Measurements from ENCODE around the gene KRTAP19-3. TPM values are rescaled to one million over a fixed set of nuclear protein-coding genes. Genes with fewer than 3 reads are reported as not detected.

Gene KRTAP19-3
- total RNA-seq, 2 experiments from 2014 or later, result not detected

DNA sequence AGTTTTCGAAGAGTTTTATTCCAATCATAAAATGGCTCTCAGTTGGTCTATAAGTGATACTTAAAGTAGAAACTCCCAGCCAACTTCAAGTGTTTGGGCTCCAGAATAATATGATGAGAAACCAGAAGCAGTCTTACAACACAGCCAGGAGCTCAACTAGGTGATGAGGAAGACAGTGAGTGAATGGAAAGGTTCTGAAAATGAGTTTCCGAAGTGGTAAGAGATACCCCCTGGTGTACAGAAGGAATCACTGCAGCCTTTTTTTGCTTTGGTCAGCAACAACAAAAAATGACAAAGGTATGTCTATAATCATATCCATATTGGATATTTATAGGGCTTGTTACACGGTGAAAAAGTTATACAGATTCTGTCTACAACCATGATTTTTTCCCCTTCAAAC is 28.1 kb downstream of the KRTAP19-3 start:
- no peaks in the 10 kb centered on the region for H3K9me3 Mint-ChIP-seq
- CTCF ChIA-PET, result no interaction called here
- no peak overlapping the region for H3K27ac Mint-ChIP-seq

GRCh38 chr21:30448514-30448913 is 43.3 kb downstream of the KRTAP19-3 start:
- H3K27ac Mint-ChIP-seq, result no peak overlapping the region
- CTCF ChIA-PET, result no interaction called here
- POLR2A ChIA-PET, result no interaction called here

More for the DNA sequence above, 28.1 kb downstream of the KRTAP19-3 start:
- Mint-ChIP-seq H3K27me3 (no peaks in the 10 kb centered on the region), H3K4me3 (no peak overlapping the region), H3K36me3 (ENCODE audit: low read depth) (no peaks in the 10 kb centered on the region), H3K4me1 (no peaks in the 10 kb centered on the region)
- DNase-seq, result no peak
- POLR2A ChIA-PET, result no interaction called here

DNA sequence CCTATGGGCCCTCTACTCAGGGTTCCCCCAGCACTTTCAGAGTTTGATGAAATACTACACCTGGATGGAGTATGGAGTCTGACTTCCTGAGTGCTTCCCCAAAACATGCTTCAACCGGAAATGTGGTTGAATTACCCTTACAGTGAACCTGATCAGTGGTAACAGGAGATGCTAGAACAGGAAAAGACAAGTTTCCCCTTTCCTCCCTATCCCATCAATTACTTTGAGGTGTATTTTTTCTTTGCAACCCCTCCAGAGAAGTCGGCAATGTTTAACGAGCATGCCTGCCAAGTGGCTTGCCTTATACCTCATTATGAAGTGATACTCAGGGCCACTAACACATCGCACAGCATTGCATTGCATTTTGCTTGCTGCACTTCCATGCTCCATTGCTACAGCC is 44.8 kb downstream of the KRTAP19-3 start:
- H3K27me3 Mint-ChIP-seq, result no peaks in the 10 kb centered on the region
- no peaks in the 10 kb centered on the region for H3K9me3 Mint-ChIP-seq
- H3K27ac Mint-ChIP-seq, result no peak overlapping the region
- H3K4me1 Mint-ChIP-seq, result peaks cover 2% of the 10 kb centered on the region
- no peaks in the 10 kb centered on the region for H3K36me3 Mint-ChIP-seq (ENCODE audit: low read depth)
- no peak for DNase-seq
- H3K4me3 Mint-ChIP-seq, result no peak overlapping the region
- ChIA-PET POLR2A (no interaction called here), CTCF (no interaction called here)

More at GRCh38 chr21:30448514-30448913, 43.3 kb downstream of the KRTAP19-3 start:
- DNase-seq, result no peak
- H3K36me3 Mint-ChIP-seq (ENCODE audit: low read depth), result no peaks in the 10 kb centered on the region
- no peaks in the 10 kb centered on the region for H3K9me3 Mint-ChIP-seq
- no peak overlapping the region for H3K4me3 Mint-ChIP-seq
- no peaks in the 10 kb centered on the region for H3K27me3 Mint-ChIP-seq
- peaks cover 2% of the 10 kb centered on the region for H3K4me1 Mint-ChIP-seq

- Mint-ChIP-seq H3K27ac (no peak overlapping the region), H3K27me3 (no peaks in the 10 kb centered on the region), H3K9me3 (no peaks in the 10 kb centered on the region), H3K36me3 (ENCODE audit: low read depth) (no peaks in the 10 kb centered on the region), H3K4me1 (peaks cover 2% of the 10 kb centered on the region), H3K4me3 (no peak overlapping the region)
- DNase-seq, result no peak
- ChIA-PET CTCF (no interaction called here), POLR2A (no interaction called here)
Measured at GRCh38 chr21:30444204-30444603, 47.6 kb downstream of the KRTAP19-3 start.

DNA sequence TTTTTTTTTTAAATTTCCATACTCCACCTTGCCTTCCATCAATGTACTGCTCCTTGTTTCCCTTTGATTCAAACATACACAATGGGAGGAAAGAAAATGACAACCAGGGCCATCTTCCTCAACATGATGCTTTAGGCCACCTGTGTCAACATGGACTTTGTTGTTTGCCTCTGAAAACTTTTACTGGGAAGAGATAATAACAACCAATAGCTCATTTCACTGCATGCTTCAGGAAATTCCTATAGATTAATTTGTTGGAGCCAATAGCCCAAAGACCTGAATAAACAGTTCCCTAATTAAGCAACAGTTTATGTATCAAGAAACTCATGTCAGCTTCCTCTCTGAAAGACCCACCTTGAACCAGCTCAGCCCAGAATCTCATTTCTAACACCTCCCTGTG is 48.6 kb downstream of the KRTAP19-3 start:
- Mint-ChIP-seq H3K4me1 (peaks cover 2% of the 10 kb centered on the region), H3K9me3 (no peaks in the 10 kb centered on the region), H3K27ac (no peak overlapping the region), H3K36me3 (ENCODE audit: low read depth) (no peaks in the 10 kb centered on the region), H3K27me3 (no peaks in the 10 kb centered on the region), H3K4me3 (no peak overlapping the region)
- POLR2A ChIA-PET, result no interaction called here
- CTCF ChIA-PET, result no interaction called here
- DNase-seq, result no peak

Other genes starting within 250 kb of the KRTAP19-3 start
- not detected for gene KRTAP24-1, start 209.1 kb downstream of the KRTAP19-3 start, total RNA-seq
- gene KRTAP25-1, start 202.5 kb downstream of the KRTAP19-3 start, total RNA-seq, result not detected
- not detected for gene KRTAP26-1, start 171.7 kb downstream of the KRTAP19-3 start, total RNA-seq
- not detected for gene KRTAP27-1, start 154.3 kb downstream of the KRTAP19-3 start, total RNA-seq
- gene KRTAP23-1, start 143.4 kb downstream of the KRTAP19-3 start, total RNA-seq, result not detected
- gene KRTAP13-2, start 119.7 kb downstream of the KRTAP19-3 start, total RNA-seq, result not detected
- not detected for gene KRTAP13-1, start 96.0 kb downstream of the KRTAP19-3 start, total RNA-seq
- gene KRTAP13-3, start 66.1 kb downstream of the KRTAP19-3 start, total RNA-seq, result not detected
- gene KRTAP13-4, start 61.8 kb downstream of the KRTAP19-3 start, total RNA-seq, result not detected
- not detected for gene KRTAP15-1, start 51.7 kb downstream of the KRTAP19-3 start, total RNA-seq
- gene KRTAP19-1, start 11.6 kb downstream of the KRTAP19-3 start, total RNA-seq, result not detected
- not detected for gene KRTAP19-2, start 4.6 kb downstream of the KRTAP19-3 start, total RNA-seq
- gene KRTAP19-4, start 5.2 kb upstream of the KRTAP19-3 start, total RNA-seq, result not detected
- not detected for gene KRTAP19-5, start 10.1 kb upstream of the KRTAP19-3 start, total RNA-seq
- gene KRTAP19-6, start 49.9 kb upstream of the KRTAP19-3 start, total RNA-seq, result not detected
- not detected for gene KRTAP19-7, start 69.3 kb upstream of the KRTAP19-3 start, total RNA-seq
- gene KRTAP22-2, start 98.4 kb upstream of the KRTAP19-3 start, total RNA-seq, result not detected
- gene KRTAP6-3, start 100.4 kb upstream of the KRTAP19-3 start, total RNA-seq, result not detected
- gene KRTAP6-2, start 106.9 kb upstream of the KRTAP19-3 start, total RNA-seq, result not detected
- gene KRTAP22-1, start 109.1 kb upstream of the KRTAP19-3 start, total RNA-seq, result not detected
- not detected for gene KRTAP6-1, start 121.9 kb upstream of the KRTAP19-3 start, total RNA-seq
- not detected for gene KRTAP20-1, start 124.4 kb upstream of the KRTAP19-3 start, total RNA-seq
- gene KRTAP20-4, start 128.6 kb upstream of the KRTAP19-3 start, total RNA-seq, result not detected
- not detected for gene KRTAP20-2, start 143.2 kb upstream of the KRTAP19-3 start, total RNA-seq
- gene KRTAP20-3, start 150.9 kb upstream of the KRTAP19-3 start, total RNA-seq, result not detected
- not detected for gene KRTAP21-3, start 226.8 kb upstream of the KRTAP19-3 start, total RNA-seq